Measurements from ENCODE around the gene FHIT. TPM values are rescaled to one million over a fixed set of nuclear protein-coding genes. Genes with fewer than 3 reads are reported as not detected.
A peak's percentile ranks its signal among the peaks of the same experiment; 100 is the strongest.

FHIT gene
- total RNA-seq, 2 experiments from 2014 or later = 86.0 to 90.6 TPM

GRCh38 chr3:59758672-59759071, 1492.6 kb downstream of the FHIT start:
- no peak for ATAC-seq (ENCODE audit: poor library complexity)
- Mint-ChIP-seq H3K27ac (no peak overlapping the region), H3K36me3 (ENCODE audit: low read depth) (no peaks in the 10 kb centered on the region), H3K27me3 (no peaks in the 10 kb centered on the region), H3K9me3 (no peaks in the 10 kb centered on the region), H3K4me1 (ENCODE audit: low read depth) (peaks cover 96% of the 10 kb centered on the region), H3K4me3 (no peak overlapping the region)
- ChIA-PET CTCF (interaction anchor here (0.8 to 1.3 kb wide), 2 partner anchors 55 to 56 kb away, joined by 3 to 5 read pairs; no protein-coding TSS in a partner anchor), POLR2A (interaction anchor here (1.9 kb wide), 1 partner anchor 14 kb away, joined by 8 read pairs; no protein-coding TSS in a partner anchor)
- no peak for TF ChIP-seq CTCF (IDR thresholded peaks at IDR 0.05)
- no peaks in the 10 kb centered on the region for H3K27me3 ChIP-seq (ENCODE audit: control insufficient read depth in 1 of 2, insufficient read depth in 2 of 2, low read length in 2 of 2)
- no peak for DNase-seq
- H3K36me3 ChIP-seq (ENCODE audit: insufficient read depth, low read length) = no peaks in the 10 kb centered on the region
- H3K27ac ChIP-seq (ENCODE audit: low read depth in 1 of 2, low read length in 2 of 2) = no peak overlapping the region
- no peak overlapping the region for H3K4me3 ChIP-seq (ENCODE audit: low read length)
- intact Hi-C loops (cut with DNase I, micrococcal nuclease) = no loop called here
- peaks cover 16% of the 10 kb centered on the region for H3K4me1 ChIP-seq (ENCODE audit: insufficient read depth, low read length)
- no peaks in the 10 kb centered on the region for H3K9me3 ChIP-seq (ENCODE audit: control insufficient read depth in 1 of 2, insufficient read depth in 1 of 2, low read length in 2 of 2)

DNA sequence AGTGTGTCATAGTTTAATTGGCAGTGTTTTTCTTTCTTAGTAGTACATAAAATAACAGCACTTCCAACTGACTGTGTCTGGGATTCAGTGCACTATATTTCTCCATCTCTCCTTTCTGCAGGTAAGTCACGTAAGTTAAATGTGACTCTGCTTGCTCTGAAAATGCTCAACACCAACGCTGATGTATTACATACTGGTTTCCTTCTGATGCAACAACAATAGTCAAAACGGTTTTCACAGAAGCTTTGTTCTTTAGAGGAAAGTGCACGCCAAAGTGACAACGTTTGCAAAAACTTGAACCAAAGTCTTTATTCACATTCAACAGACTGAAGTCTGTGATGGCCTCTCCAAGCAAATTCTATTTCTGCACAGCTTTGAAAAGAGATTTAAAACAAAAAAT, 1494.3 kb downstream of the FHIT start:
- Histone ChIP-seq H3K9me3 (ENCODE audit: control insufficient read depth in 1 of 2, insufficient read depth in 1 of 2, low read length in 2 of 2) (no peaks in the 10 kb centered on the region), H3K27ac (ENCODE audit: low read depth in 1 of 2, low read length in 2 of 2) (no peak overlapping the region), H3K27me3 (ENCODE audit: control insufficient read depth in 1 of 2, insufficient read depth in 2 of 2, low read length in 2 of 2) (no peaks in the 10 kb centered on the region), H3K4me1 (ENCODE audit: insufficient read depth, low read length) (peaks cover 16% of the 10 kb centered on the region), H3K4me3 (ENCODE audit: low read length) (no peak overlapping the region), H3K36me3 (ENCODE audit: insufficient read depth, low read length) (peaks cover 2% of the 10 kb centered on the region)
- ATAC-seq (ENCODE audit: poor library complexity) = no peak
- intact Hi-C loops (cut with DNase I, micrococcal nuclease) = no loop called here
- ChIA-PET POLR2A (interaction anchor here (0.8 kb wide), 1 partner anchor 15 kb away, joined by 3 read pairs; no protein-coding TSS in a partner anchor), CTCF (interaction anchor here (1.6 kb wide), 1 partner anchor 12 kb away, joined by 3 read pairs; no protein-coding TSS in a partner anchor)
- no peaks in the 10 kb centered on the region for H3K27me3 Mint-ChIP-seq
- no peaks in the 10 kb centered on the region for H3K9me3 Mint-ChIP-seq
- H3K27ac Mint-ChIP-seq = peak overlapping the region; percentile 2
- TF ChIP-seq CTCF (IDR thresholded peaks at IDR 0.05) = no peak
- H3K4me1 Mint-ChIP-seq (ENCODE audit: low read depth) = peaks cover 96% of the 10 kb centered on the region
- no peak for DNase-seq
- peaks cover 15% of the 10 kb centered on the region for H3K36me3 Mint-ChIP-seq (ENCODE audit: low read depth)
- no peak overlapping the region for H3K4me3 Mint-ChIP-seq

DNA sequence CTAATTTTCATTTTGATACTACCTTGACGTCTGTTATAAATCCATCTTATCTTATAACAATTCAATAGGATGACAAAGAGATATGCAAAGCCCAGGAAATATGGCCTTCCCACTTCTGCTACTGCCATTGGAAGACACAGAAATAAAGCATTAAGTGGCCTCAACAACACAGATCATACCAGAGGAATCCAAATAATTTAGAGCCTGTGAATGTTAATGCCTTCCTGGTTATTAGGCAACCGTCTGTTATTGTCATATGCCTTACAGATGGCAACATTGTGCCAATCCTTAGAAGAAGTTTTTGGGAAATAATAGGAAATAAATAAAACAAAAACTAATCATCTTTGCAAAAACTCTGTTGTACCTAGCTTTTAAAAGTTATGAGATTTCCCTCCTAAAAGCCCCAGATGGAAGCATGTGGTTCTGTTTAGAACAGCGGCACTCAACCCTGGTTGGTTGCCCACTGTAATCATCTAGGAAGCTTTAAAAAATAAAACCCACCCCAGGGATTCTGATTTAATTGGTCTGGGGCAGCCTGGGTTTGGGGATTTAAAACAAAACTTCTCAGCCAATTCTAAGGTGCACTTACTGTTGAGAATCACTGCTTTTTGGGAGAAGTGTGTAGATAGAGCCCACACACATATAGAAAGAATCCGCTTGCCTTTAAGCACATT, 1496.7 kb downstream of the FHIT start:
- H3K4me3 Mint-ChIP-seq = peak overlapping the region; percentile 63
- H3K27me3 ChIP-seq (ENCODE audit: control insufficient read depth in 1 of 2, insufficient read depth in 2 of 2, low read length in 2 of 2) = no peaks in the 10 kb centered on the region
- no peak for TF ChIP-seq CTCF (IDR thresholded peaks at IDR 0.05)
- ATAC-seq (ENCODE audit: poor library complexity) = no peak
- peaks cover 84% of the 10 kb centered on the region for H3K4me1 Mint-ChIP-seq (ENCODE audit: low read depth)
- no peak overlapping the region for H3K27ac ChIP-seq (ENCODE audit: low read depth in 1 of 2, low read length in 2 of 2)
- no peak for DNase-seq
- intact Hi-C loops (cut with DNase I, micrococcal nuclease) = no loop called here
- H3K36me3 ChIP-seq (ENCODE audit: insufficient read depth, low read length) = peaks cover 3% of the 10 kb centered on the region
- H3K4me1 ChIP-seq (ENCODE audit: insufficient read depth, low read length) = peaks cover 14% of the 10 kb centered on the region
- H3K27me3 Mint-ChIP-seq = no peaks in the 10 kb centered on the region
- no peaks in the 10 kb centered on the region for H3K9me3 Mint-ChIP-seq
- no peak overlapping the region for H3K4me3 ChIP-seq (ENCODE audit: low read length)
- peak overlapping the region; percentile 14 for H3K27ac Mint-ChIP-seq
- H3K9me3 ChIP-seq (ENCODE audit: control insufficient read depth in 1 of 2, insufficient read depth in 1 of 2, low read length in 2 of 2) = no peaks in the 10 kb centered on the region
- ChIA-PET POLR2A (no interaction called here), CTCF (no interaction called here)
- H3K36me3 Mint-ChIP-seq (ENCODE audit: low read depth) = peaks cover 39% of the 10 kb centered on the region

Measured in CD4-positive, alpha-beta T cell (primary cell).